ENCODE data around the gene PCNP.
"Not testable (repeated sequence)": the region's sequence is repeated elsewhere in the genome, so short reads cannot be mapped to it uniquely, and the experiment has no call there.

The PCNP gene

DNA sequence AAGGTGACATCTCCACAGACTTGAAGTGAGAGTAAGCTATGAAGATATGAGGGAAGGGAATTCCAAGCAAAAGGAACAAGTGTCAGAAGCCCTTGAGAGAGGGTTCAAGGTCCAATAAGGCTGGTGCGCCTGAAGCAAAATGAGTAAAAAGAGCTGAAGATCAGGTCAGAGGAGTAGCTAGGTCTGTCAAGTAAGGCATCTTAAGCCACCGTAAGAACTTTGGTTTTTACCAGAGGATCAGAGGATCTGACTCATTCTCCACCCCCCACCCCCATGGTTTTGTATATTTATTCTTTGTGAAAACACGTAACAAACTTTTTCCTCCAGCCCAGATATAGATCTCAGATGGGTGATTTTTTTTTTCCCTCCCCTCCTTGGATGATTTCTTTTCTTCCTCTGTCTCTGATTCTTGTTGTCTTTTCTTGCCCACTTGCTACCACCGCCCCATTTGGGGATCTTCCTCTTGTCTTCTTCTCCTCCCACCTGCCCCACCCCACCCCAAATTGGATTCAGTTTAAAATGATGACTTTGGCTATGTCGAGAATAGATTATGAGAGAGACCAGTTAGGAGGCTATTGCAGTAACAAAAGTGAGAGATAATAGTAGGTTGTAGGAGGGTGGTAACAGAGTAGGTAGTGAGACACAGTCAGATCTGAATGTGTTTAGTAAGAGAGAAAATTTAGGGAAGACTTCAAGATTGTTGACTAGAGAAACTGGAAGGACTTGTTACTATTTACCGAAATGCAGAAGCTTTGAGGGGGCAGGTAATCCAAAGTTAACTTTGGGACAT is 6.3 kb upstream of the PCNP start:
- no peak for DNase-seq

DNA sequence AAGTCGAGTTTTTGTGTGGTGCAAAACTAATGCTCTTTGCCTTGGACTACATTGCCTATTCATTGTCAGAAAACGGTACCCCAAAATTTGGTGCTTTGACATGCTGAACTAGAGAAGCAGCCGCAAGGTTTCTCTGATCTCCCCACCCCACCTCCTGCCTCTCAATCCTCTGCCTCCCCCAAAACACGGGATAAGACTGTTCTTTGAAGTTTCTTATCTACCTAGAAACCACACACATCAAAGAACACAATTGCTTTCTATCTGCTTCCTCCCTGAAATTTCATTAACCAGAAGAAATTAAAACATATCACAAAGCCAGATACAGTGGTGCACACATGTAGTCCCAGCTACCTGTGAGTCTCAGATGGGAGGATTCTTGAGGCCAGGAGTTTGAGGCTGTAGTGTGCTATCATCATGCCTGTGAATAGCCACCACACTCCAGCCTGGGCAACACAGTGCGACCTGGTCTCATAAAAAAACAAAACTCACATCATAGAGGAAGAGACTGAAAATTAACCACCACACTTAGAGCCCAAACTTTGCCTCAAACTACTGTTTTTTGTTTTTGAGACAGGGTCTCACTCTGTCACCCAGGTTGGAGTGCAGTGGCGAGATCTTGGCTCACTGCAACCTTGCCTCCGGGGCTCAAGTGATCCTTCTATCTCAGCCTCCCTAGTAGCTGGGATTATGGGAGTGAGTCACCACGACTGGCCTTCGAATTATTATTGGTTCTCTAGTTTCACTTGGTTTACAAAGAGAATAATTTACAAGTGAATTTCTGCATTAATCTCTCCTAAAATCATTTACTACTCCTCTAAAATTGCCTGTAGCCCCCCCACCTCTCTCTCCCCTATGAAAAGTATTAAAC is 2.7 kb upstream of the PCNP start:
- DNase-seq, result no peak

DNA sequence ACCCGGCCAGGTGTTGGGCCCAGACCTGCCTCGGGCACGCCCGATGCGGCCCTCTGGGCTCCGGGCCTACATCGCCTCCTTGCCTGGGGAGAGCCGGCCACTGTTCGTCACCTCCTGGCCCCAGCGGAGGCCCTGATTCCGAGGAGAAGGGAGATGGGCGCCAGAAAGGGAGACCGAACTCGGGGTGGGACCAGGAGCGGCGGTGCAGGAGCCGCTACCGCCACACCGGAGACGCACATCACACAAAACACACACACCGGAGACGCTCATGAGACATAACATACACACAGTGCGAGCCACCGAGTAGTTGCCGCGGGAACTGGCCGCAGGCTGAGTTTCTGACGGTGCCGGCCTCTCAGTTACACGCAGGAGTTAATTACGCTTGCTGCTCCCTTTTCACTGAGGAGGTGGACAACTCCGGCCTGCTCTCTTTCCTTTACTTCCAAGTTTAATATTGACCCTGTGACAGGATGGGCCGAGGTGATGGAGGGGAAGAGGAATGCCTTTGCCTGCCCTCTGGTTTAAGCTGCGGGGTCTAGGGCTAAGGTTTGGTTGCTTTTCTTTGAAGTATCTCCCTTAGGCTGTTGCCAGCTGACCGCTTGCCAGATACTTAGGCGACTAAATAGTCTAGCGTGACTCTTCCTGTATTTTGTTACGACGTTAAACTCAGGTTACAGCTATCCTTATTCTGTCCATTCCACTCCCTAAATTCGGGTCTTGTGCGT is 570 bp downstream of the PCNP start:
- peak; percentile 43 to 63 (median 54) for DNase-seq

DNA sequence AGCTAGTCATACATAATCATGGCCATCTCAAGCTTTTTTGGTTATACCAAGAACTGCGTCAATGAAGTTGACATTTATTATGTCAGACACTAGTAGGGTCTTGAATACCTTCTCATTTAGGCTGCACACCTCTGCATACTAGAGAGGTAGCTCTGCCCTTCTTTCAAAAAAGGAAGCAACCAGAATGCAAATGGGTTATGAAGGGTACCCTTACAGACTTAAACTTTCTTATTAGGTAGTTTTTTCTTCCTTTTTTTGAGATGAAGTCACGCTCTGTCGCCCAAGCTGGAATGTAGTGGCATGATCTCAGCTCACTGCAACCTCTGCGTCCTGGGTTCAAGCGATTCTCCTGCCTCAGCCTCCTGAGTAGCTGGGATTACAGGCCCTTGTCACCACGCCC is 3.3 kb downstream of the PCNP start:
- DNase-seq, result no peak

DNA sequence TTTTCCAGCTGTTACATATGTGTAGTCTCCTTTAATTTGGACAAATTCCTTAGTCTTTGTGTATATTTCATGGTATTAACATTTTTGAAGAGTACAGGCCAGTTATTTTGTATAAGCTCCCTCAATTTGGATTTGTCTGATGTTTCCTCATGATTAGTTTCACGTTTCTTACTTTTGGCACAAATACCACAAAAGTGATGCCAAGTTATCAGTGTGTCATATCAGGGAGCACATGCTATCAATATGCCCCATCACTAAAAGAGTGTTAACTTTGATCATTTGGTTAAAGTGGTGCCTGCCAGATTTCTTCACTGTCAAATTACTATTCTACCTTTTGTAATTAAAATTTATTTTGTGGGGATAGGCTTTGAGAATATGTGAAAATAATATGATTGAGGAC is 14.6 kb downstream of the PCNP start:
- no peak for DNase-seq

DNA sequence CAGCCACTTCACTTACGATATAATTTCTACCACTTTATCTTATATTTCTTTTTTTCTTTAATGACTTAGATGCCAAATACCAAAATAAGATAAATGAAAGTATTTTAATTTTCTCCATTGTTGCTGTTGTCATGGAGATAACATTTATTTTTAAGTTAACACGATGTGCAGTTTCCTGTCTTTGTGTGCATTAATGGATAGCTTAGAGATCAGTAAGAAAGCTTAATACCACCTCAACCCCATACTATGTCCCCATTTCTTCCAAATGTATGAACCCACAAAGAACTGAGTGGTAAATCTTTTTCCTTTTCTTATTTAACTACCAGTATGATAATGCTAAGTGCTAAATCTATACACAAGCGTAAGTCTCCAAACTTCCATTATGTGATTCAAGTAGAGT is 17.1 kb downstream of the PCNP start:
- no peak for DNase-seq

DNA sequence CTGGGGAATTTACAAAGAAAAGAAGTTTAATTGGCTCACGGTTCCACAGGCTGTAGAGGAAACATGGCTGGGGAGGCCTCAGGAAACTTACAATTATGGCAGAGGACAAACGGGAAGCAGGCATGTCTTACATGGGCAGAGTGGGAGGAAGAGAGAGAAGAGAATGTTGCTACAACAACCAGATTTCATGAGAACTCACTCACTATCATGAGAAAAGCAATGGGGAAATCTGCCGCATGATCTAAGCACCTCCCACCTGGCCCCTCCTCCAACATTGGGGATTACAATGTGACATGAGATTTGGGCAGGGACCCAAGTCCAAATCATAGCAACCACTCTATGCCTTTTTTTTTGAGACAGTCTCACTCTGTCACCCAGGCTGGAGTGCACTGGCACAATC is 28.8 kb downstream of the PCNP start:
- no peak for DNase-seq

DNA sequence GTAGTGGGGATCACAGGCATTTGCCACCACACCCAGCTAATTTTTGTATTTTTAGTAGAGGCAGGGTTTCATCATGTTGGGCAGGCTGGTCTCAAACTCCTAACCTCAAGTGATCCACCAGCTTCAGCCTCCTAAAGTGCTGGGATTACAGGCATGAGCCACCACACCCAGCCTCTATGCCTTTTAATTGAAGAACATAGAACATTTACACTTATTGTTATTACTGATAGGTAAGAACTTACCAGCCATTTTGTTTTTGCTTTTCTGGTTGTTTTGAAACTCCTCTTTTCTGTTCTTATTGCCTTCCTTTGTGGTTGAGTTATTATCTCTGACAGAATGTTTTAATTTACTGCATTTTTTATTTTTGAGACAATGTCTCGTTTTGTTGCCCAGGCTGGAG is 29.2 kb downstream of the PCNP start:
- DNase-seq, result no peak

DNA sequence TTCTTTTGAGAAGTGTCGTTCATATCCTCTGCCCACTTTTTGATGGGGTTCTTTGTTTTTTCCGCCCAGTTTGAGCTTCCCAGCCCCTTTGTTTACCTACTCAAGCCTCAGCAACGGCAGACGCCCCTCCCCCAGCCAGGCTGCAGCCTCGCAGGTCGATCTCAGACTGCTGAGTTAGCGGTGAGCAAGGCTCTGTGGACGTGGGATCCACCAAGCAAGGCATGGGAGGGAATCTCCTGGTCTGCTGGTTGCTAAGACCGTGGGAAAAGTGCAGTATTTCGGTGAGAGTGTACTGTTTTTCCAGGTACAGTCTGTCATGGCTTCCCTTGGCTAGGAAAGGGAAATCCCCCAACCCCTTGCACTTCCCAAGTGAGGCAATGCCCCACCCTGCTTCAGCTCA is 31.4 kb downstream of the PCNP start:
- DNase-seq, result not testable (repeated sequence)

DNA sequence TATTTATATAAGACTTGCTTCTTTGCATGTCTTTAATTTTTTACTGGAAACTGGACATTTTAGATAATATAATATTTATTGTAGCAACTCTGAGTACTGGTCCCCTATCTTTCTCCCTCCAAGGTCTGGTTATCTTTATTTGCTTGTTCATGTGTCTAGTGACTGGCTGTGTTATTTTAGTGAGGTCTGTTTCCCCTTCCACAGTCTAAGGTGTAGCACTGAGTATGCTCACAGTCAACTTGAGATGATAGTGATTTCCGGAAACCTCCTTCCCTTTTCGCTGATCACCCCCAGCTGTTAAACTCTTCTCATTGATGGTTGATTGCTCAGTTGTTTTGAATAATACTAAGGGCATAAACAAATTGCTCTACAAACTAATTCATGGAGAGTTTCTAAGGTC is 37.0 kb downstream of the PCNP start:
- no peak for DNase-seq

DNA sequence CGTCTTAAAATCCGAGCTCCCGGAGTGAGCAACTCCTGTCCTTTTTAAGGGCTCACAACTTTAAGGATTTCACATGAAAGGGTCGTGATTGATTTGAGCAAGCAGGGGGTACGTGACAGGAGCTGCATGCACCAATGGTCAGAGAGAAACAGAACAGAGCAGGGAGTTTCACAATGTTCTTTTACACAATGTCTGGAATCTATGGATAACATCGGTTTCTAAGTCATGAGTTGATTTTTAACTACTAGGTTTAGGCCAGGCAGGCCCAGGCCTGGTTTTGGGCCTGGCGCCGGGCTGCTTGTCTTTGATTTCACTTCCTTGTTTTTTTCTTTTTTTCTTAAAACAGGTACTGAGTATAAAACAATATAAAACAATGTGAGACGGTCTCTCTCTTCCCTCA is 39.0 kb downstream of the PCNP start:
- not testable (repeated sequence) for DNase-seq

DNA sequence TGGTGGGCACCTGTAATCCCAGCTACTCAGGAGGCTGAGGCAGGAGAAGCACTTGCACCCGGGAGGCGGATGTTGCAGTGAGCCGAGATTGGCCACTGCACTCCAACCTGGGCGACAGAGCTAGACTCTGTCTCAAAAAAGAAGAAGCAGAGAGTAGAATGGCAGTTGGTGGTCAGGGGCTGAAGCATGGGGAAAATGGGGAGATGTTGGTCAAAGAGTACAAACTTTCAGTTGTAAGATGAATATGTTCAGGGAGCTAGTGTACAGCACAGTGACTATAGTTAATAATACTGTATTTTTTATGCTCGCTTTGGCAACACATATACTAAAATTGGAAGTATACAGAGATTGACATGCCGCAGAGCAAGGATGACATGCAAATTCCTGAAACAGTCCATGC is 41.5 kb downstream of the PCNP start:
- no peak for DNase-seq

DNA sequence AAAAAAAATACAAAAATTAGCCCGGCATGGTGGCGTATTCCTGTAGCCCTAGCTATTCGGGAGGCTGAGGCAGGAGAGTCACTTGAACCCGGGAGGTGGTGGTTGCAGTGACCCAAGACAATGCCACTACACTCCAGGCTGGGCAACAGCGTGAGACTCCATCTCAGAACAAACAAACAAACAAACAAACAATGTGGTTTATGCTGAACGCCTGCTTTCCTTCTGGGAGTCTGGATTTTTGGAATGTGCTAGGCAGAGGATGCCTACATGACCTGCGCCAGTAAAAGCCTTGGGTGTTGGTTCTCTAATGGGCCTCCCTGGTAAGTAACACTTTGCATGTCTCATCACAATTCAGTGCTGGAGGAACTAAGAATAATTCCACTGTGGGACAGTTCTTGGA is 43.5 kb downstream of the PCNP start:
- no peak for DNase-seq

DNA sequence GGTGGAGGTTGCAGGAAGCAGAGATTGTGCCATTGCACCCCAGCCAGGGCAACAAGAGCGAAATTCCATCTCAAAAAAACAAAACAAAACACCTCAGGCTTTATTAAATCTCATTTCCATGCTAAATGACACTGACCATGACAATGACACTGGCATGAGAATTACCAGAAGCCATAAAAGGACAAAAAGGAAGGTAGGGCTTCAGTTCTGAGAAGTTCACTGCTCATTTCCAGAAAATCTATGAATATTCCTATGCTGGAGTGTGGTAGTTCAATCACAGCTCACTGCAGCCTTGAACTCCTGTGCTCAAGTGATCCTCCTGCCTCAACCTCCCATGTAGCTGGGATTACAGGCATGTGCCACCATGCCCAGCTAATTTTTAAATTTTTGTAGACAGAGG is 44.7 kb downstream of the PCNP start:
- DNase-seq, result no peak

DNA sequence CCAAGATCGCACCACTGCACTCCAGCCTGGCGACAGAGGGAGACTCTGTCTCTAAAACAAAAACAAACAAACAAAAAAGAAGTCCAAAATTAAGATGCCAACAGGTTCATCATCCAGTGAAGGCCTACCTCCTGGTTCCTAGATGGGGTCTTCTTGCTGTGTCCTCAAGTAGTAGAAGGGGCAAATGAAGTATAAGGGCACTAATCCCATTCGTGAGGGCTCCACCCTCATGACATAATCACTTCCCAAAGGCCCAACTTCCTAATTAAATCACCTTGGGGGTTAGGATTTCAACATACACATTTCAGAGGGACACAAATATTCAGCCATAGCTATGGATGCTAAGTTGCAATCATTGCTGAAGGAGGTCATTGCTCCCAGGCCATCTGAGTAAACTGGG is 45.8 kb downstream of the PCNP start:
- DNase-seq, result no peak

DNA sequence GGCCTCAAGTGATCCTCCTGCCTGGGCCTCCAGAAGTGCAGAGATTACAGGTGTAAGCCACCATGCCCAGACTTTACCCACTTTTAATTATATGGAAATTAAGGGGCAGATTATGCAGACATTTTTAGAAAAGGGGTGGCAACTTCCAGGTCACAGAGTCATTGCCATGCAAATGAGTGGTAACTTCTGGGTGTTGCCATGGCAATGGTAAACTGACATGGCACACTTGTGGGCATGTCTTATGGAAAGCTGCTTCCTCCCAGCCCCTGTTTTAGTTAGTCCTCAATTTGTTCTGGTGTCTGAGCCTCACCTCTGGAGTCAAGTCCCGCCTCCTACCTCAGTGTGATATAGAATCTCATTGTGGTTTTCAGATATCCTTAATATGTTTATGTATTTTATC is 49.7 kb downstream of the PCNP start:
- DNase-seq, result no peak

DNA sequence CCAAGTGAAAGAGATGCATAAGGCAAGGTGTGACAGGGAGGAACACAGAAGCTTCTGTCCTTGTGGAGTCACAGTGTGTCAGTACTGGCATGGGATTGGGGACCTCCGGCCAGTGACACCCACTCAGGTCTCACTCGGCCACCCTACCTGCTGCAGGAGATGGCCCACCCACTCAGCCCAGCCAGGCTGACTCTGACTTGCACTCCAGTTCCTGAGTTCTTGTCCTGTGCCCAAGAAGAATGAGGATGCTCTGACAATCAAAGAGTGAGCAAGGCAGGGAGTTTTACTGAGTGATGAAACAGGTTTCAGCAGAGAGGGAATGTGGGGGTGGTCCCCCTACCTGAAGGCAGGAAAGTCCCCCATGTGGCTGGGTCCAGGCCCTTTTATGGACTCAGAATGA is 50.9 kb downstream of the PCNP start:
- DNase-seq, result no peak

DNA sequence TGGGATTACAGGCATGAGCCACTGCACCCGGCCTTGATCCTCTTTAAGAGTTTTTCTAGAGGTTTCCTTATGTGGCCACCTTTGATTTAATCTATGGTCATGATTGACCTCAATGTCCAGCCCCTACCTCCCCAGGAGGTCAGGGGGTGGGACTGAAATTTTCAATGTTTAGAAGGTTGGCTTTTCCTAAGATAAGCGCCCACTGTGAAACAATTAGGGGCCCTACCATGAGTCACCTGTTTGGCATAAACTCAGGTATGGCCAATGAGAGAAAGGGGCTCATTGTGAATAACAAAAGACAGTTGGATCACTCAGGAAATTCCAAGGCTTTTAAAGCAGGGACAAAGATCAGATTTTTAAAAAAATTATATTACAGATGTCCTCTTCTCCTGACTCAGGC is 51.9 kb downstream of the PCNP start:
- DNase-seq, result no peak

DNA sequence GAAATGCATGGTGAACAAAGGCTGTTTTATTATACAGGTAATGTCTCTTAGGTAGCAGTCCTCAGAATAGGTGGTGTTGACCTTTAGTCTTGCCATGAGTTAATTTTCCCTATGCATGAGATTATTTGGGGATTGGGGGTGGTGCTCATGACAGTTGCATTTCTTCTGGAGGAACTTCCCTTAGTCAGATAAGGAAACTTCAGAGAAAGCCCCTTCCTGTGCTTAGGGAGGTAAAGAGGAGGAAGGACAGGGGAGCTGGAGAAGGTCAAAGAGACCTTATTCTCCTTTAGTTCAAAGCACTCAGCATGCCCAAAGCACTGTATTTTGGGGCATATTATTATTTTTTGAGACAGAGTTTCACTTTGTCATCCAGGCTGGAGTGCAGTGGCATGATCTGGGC is 55.2 kb downstream of the PCNP start:
- no peak for DNase-seq

DNA sequence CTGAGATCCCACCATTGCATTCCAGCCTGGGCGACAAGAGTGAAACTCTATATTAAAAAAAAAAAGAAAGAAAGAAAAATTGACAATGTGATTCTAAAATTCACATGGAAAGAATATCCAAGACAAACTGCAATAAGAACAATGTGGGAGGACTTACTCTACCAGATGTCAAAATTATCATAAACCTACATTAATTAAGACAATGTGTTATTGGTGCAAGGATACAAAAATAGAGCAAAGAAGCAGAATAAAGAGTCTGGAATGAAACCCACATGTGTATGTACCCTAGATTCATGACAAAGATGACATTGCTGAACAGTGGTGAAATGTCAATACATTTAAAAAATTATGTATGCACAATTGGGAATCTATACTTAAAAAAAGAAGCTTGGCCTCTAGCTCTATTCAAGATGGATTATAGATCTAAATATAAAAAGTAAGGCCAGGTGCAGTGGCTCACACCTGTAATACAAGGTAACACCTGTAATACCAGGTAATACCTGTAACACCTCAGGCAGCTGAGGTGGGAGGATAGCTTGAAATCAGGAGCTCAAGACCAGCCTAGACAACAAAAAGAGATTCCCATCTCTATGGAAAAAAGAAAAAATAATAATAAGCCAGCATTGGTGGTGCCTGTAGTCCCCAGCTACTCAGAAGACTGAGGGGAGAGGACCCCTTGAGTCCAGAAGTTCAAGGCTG is 57.3 kb downstream of the PCNP start:
- no peak for DNase-seq

DNA sequence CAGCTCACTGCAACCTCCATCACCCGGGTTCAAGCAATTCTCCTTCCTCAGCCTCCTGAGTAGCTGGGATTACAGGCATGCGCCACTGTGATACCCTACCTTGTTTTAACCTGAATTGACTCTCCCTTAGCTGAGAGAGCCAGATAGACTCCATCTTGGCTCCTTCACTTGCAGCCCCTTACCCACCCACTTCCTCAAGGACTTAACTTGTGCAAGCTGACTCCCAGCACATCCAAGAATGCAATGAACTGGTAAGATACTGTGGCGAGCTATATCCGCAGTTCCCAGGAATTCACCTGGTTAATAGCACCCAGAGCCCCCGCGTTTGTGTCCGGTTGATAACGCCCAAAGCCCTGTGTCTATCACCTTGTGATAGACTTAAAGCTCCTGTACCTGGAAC is 58.0 kb downstream of the PCNP start:
- DNase-seq, result not testable (repeated sequence)

DNA sequence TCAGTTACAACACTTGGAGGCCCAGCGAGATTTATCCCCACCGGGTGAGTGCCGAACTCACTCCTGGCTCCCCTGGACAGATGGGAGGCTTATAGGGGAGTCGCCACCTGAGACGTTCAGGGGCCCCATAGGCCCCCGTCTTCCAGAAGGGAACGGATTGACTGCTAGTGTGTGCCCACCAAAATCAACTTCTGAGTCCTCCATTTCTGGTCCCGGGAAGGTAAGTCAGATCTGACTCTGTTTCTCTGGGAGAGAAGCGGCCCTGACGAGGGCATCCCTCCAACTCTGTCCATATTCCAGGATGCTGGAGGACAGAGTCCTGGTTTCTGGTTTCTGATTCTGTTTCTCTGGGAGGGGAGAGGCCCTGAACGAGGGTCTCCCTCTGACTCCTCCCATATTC is 58.6 kb downstream of the PCNP start:
- DNase-seq, result no peak

DNA sequence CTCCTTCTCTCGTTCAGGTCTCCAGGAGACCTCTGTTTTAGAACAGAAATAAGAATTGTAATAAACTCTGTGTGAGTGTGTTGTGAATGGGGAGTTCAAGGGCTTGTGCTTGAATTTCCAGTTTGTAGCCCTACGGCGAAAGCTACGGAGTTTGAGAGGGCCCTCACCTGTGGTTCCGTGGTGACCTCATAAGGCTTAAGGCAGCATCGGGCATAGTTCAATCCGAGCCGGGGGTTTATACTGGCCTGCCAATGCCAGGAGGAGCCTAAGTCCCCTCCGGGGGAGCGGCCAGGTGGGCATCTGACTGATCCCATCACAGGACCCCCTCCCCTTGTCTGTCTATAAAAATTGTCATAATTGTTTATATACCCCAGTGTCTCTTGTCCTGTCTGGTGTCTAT is 59.2 kb downstream of the PCNP start:
- DNase-seq, result no peak
